MCF 10A (cell line): ENCODE data around the gene LIPE. TPM values are rescaled to one million over a fixed set of nuclear protein-coding genes. Genes with fewer than 3 reads are reported as not detected.

Experiments used
- BruUV-seq: library from RNA; stranded (reverse); fragments of 400-500 nt; replicated peaks from 2 replicates; lab custom pipeline; 2021; lab: Mats Ljungman, UMichigan
- CTCF ChIA-PET: fragments of 300-600 bp; sonication (Branson Sonifier 250); formaldehyde crosslinking; extraction: SDS; loops from one replicate; lab custom pipeline; 2021; ENCODE audit warnings: antibody characterized with exemption, inconsistent platforms; lab: Yijun Ruan, JAX
- POLR2A ChIA-PET: fragments of 300-600, 350-650 bp; sonication (Branson Sonifier 250); formaldehyde crosslinking; extraction: SDS; loops from one replicate; lab custom pipeline; 2020; ENCODE audit warnings: antibody characterized with exemption, inconsistent platforms; lab: Yijun Ruan, JAX
- DNase-seq: peaks from one replicate; pipeline ENCODE4 v3.0.0-alpha.2; 2018; ENCODE audit not compliant: unreplicated experiment
- H3K27ac Mint-ChIP-seq: one replicate; pipeline ENCODE4 v1.8.0; 2022; ENCODE audit warnings: mild to moderate bottlenecking, low read depth, mixed read lengths; ENCODE audit not compliant: unreplicated experiment
- H3K27me3 Mint-ChIP-seq: one replicate; pipeline ENCODE4 v1.8.0; 2022; ENCODE audit warnings: mixed read lengths; ENCODE audit not compliant: insufficient read depth, unreplicated experiment
- H3K36me3 Mint-ChIP-seq: one replicate; pipeline ENCODE4 v1.8.0; 2022; ENCODE audit warnings: mild to moderate bottlenecking, moderate library complexity, mixed read lengths; ENCODE audit not compliant: insufficient read depth, unreplicated experiment
- H3K4me1 Mint-ChIP-seq: one replicate; pipeline ENCODE4 v1.8.0; 2022; ENCODE audit warnings: mixed read lengths; ENCODE audit not compliant: insufficient read depth, unreplicated experiment
- H3K4me3 Mint-ChIP-seq: one replicate; pipeline ENCODE4 v1.8.0; 2022; ENCODE audit warnings: mild to moderate bottlenecking, moderate library complexity, mixed read lengths; ENCODE audit not compliant: unreplicated experiment
- H3K9me3 Mint-ChIP-seq: one replicate; pipeline ENCODE4 v1.8.0; 2022; ENCODE audit warnings: mixed read lengths; ENCODE audit not compliant: unreplicated experiment
- intact Hi-C: fragments of 100-400 bp; cut with micrococcal nuclease; formaldehyde crosslinking; loops from 2 replicates; pipeline ENCODE4 v1.14.1; 2022
- total RNA-seq: library from RNA; stranded (reverse); gene quantifications from 2 replicates; pipeline ENCODE4 v1.2.3, GENCODE V29; 2022
- TF ChIP-seq, protein P1 (sequence below): fragments of 200-600 bp; IDR thresholded peaks from one replicate; pipeline ENCODE4 v1.8.0; 2022; ENCODE audit warnings: antibody characterized with exemption, mild to moderate bottlenecking; ENCODE audit not compliant: unreplicated experiment

LIPE gene
- total RNA-seq, 1 experiment from 2014 or later = 11.7 TPM

DNA sequence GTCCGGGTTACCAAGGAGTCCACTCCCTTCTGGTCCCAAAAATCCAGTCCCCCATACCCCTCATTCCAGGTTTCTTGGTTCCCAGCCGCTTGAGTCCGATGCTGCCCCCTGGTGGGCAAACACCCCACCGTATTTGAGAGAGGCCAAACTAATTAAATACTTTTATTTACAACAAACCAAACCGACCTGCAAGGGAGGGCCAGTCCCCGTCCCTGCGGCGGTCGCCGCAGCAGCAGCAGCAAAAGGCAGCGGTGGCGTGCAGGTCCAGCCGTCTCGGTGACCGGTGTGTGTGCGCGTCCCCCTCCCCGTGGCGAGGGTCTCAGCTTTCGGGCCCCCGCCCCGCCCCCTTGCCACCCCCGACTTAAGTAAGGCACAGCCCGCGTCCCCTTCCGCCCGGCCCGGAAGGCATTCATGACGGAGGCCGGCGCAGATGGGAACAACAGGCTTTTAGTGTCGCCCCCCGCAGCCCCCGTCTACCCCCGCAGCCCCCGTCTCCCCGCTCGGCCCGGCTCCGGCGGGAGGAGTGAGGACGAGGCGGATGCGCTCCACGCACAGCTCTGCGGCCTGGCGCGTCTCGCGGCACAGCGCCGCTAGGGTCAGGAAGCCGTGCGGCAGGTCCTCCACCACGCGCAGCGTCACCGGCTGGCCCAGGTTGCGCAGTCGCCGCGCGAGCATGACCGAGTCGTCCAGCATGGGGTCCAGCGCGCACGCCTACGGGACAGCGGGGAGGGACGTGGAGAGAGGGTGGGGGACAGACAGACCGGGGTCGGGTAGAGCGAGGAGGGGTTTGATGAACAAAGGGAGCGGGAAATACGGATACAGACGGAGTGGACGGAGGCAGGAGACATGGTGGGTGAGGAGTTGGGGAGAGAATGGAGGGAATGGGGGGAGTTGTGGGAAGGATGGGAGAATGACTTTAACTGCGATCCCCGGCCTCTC, 25.6 kb downstream of the LIPE start:
- BruUV-seq = no TSS peak
- POLR2A ChIA-PET = no interaction called here
- Mint-ChIP-seq H3K4me3 (peak overlapping the region; percentile 47), H3K36me3 (peaks cover 30% of the 10 kb centered on the region), H3K4me1 (peaks cover 31% of the 10 kb centered on the region), H3K27me3 (no peaks in the 10 kb centered on the region), H3K27ac (no peak overlapping the region), H3K9me3 (no peaks in the 10 kb centered on the region)
- TF ChIP-seq, protein P1, sequence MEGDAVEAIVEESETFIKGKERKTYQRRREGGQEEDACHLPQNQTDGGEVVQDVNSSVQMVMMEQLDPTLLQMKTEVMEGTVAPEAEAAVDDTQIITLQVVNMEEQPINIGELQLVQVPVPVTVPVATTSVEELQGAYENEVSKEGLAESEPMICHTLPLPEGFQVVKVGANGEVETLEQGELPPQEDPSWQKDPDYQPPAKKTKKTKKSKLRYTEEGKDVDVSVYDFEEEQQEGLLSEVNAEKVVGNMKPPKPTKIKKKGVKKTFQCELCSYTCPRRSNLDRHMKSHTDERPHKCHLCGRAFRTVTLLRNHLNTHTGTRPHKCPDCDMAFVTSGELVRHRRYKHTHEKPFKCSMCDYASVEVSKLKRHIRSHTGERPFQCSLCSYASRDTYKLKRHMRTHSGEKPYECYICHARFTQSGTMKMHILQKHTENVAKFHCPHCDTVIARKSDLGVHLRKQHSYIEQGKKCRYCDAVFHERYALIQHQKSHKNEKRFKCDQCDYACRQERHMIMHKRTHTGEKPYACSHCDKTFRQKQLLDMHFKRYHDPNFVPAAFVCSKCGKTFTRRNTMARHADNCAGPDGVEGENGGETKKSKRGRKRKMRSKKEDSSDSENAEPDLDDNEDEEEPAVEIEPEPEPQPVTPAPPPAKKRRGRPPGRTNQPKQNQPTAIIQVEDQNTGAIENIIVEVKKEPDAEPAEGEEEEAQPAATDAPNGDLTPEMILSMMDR = peak; percentile 83
- DNase-seq = peak; percentile 66
- intact Hi-C loops = loop anchor here (1.0 kb wide), 1 partner anchor 293 kb away; no protein-coding TSS in a partner anchor
- CTCF ChIA-PET = interaction anchor here (0.6 to 2.4 kb wide), 21 partner anchors 8 to 1416 kb away, joined by 3 to 13 read pairs (median 4); partner anchors contain the start of gene PRR19

DNA sequence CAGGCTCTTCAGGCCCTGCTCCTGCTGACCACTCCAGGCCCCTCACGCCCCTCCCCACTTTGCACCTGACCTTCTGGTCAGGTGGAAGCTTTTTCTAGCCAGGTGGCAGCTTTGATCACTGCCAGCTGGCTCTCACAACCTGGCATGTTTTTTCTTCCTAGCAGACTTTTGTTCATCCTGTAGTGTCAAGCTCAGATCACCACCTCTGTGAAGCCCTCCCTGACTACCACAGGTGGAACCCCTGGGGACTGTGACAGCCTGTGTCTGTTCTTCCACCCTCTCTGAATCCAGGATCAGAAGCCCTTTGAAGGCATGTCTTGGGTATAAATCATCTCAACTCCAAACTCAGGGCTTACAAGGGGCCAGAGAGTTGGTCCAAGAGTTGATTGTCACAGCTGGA, 26.8 kb downstream of the LIPE start:
- BruUV-seq = no TSS peak
- Mint-ChIP-seq H3K36me3 (peaks cover 27% of the 10 kb centered on the region), H3K4me1 (peaks cover 41% of the 10 kb centered on the region), H3K4me3 (no peak overlapping the region), H3K27me3 (no peaks in the 10 kb centered on the region), H3K27ac (no peak overlapping the region), H3K9me3 (no peaks in the 10 kb centered on the region)
- intact Hi-C loops = no loop called here
- POLR2A ChIA-PET = interaction anchor here (0.6 to 0.8 kb wide), 2 partner anchors 11 to 929 kb away, joined by 3 to 5 read pairs; no protein-coding TSS in a partner anchor
- no peak for DNase-seq
- CTCF ChIA-PET = interaction anchor here (0.6 to 2.4 kb wide), 29 partner anchors 8 to 1288 kb away, joined by 3 to 13 read pairs (median 4); partner anchors contain the start of gene PRR19
- TF ChIP-seq, protein P1 = no peak

DNA sequence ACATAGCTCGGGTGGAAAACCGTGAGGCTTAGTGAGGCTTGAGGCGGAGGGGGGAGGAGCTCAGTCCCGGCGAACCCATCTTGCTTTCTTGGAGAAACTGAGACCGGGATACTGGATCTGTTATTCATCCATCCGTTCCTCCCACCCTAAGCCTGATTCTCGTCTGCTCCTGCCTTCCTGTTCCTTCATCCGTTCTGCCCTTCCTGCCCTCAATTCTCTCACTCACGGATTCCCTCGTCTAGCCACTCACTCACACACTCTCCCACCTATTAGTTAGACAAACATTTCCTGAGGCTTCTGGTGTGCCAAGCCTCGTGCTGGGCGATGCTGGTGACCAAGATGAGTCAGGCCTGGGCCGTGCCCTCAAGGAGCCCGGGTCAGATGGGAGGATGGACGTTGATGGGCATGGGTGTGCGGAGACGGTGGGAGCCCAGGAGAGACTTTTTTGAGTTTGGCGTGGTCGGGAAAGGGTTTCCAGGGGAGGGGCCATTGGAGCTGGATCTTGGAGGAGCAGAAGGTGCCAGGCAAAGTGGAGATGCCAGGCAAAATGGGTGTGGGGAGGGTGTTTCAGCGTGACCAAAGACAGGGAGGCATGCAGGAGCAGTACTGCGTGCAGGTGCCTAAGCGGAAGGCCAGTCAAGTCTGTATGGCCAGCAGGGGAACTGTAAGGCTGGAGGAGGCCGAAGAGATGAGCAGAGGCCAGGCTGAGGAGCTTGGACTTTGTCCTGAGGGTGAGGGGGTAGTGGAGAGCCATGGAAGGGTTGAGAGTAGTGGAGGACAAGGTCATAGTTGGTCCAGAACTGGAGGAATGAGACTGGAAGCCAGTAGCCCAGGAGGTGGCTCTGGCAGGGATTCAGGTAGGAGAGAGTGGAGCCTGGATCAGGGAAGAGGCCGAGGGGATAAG, 29.7 kb downstream of the LIPE start:
- no peak for DNase-seq
- Mint-ChIP-seq H3K9me3 (no peaks in the 10 kb centered on the region), H3K4me3 (peak overlapping the region; percentile 83), H3K27me3 (no peaks in the 10 kb centered on the region), H3K36me3 (peaks cover 10% of the 10 kb centered on the region), H3K27ac (peak overlapping the region; percentile 99), H3K4me1 (peaks cover 41% of the 10 kb centered on the region)
- BruUV-seq = TSS peak; percentile 85
- TF ChIP-seq, protein P1 = no peak
- POLR2A ChIA-PET = interaction anchor here (0.6 to 2.3 kb wide), 16 partner anchors 10 to 1777 kb away, joined by 3 to 12 read pairs (median 5); partner anchors contain the start of genes GSK3A and ZNF574
- intact Hi-C loops = loop anchor here (10.0 kb wide), 1 partner anchor 153 kb away; the partner anchor contains the start of gene GSK3A
- CTCF ChIA-PET = interaction anchor here (0.7 to 1.4 kb wide), 4 partner anchors 11 to 328 kb away, joined by 3 to 7 read pairs (median 4); no protein-coding TSS in a partner anchor
